SIG-M5 (cell line): ENCODE data around the gene CYB561.

Experiments used
- DNase-seq: peaks from one replicate; lab custom pipeline; 2025; lab: John Stamatoyannopoulos, UW

CYB561 gene

DNA sequence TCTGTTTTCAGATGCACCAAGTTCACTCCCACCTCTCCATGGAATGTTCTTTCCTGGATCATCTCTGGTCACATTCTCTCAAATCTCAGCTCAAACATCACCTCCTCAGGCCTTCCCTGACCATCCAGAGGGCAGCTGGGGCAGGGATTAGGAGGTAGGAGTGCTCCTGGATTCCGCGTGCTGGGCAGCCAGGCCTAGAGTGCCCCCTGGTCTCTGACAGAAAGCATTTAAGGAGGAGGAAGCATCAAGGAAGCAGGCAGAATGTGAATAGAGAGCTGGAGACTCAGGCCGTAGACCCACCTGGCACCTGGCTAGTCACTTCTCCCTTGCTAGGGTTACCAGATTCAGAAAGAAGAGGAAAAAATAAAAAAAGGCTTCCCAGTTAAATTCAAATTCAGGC is 2.5 kb upstream of the CYB561 start:
- DNase-seq = no peak

DNA sequence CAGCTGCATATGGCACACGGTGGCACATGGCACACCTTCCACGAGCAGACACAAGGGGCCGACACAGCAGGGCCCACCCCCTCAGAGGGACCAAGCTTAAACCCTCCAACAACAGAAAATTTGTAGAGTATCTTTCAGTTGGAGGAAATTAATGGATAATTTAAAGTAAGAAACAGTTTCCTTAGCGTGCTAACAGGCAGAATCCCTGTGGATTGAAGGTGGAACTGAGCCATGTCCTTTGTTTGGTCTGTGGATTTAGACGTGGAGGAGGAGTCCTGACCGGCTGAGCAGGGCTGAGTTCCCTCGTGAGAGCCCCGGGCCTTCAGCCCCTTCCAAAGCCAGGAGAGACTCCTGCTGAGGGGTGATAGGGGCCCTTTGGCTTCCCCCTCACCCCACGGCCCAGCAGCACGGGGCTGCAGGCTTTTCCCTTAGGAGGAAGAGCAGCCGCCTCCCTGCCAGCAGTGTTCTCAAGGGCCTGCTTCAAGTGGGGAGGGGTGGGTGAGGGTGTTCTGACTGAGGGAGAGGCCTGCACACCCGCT is 1.4 kb upstream of the CYB561 start:
- DNase-seq = no peak

DNA sequence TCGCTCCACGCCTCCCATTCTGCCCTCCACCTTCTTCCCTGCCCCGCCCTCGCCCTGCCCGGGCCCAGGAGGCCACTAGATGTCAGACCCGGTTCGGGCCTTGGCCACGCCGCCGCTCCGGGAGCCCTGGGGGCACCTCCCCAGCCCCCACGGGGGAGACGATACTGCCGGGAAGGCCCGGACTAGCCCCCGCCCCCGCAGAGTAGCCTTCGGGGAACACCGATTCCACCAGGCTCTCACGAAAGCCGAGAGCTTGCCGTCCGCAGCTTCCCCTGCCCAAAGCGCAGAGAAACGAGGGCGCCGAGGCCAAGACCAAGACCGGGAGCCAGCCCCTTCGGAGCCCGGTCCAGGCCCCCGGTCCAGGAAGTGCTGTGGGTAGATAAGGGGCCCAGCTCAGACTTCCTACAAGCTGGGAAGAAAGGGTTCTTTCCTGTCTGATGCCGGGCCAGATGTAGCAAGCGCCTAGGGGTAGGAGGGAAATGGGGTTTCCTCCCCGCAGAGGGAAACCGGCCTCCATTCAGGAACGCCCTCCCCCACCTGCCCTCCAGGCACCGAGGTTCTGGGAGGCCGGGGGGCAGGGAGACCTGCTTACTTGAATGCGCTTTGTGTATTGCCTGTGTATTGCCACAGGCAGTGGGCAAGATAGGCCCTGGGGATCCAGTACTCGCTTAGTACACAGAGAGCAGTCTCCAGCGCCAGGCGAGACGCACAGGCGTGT is 806 bp upstream of the CYB561 start:
- no peak for DNase-seq

DNA sequence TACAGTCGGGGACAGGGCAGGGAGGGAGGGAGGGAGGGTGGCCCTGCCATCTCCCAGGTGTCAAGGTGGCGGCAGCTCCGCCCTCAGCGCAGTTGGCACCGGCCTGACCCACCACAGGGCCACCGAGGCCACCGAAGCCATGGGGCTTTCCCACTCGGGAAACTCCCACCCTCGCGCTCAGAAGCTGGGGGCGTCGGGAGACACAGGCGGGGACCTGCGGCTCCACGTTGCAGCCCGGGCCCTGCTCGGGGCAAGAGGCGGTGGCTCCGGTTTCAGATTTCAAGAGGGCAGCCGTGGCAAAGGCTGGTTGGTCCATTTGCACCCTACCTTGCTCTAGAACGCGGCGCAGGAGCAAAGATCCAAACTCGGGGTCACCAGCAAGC is 544 bp downstream of the CYB561 start:
- no peak for DNase-seq

DNA sequence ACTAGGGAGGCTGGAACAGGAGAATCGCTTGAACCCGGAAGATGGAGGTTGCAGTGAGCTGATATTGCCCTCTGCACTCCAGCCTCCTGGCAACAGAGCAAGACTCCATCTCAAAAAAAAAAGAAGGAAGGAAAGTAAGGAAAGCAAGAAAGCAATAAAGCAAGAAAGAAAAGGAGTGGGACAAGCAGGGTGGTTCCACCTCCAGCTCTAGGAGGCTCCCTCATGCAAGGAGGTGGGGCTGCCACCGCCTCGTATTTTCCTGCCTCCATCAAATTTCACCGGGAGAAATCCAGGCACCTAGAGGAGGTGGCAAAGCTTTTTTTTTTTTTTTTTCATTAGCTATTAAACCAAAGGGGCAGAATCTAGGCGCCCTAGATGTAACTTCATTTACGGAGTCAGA is 1.0 kb downstream of the CYB561 start:
- no peak for DNase-seq

DNA sequence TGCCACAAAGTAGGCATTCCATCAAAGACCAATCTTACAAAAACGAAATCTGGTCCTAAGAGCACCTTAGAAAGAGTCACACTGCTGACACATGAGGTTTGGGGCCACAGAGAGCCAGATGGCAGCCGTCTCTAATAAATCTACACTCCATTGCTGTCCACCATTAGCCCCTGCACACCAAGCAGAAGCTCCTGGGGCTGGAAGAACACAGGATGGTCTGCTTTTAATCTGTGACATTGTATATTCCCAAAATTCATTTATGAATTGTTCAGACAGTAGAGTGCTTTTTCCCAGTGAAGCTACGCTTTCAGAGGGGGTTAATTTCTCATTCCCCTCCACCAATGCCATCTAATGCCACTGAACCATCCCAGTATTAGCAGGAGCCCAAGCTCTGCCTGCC is 1.6 kb downstream of the CYB561 start:
- DNase-seq = no peak

DNA sequence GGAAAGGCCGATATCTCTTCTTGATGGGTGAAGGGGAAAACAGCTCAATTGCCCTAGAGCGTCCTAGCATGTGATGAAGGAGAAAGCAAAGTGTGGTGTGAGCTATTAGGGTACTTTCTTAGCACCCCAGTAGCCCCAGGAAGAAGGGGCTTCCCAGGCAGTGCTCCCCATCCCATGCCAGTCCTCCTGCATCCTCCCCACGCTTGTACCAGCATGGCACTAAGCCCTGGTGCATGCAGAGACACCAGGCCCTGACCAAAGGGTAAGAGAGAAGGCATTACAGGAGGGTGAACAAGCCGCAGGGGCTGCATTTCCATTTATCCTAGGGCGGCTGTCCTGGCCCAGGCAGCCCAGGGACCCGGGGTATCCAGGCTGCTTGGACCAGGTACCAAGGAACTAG is 3.1 kb downstream of the CYB561 start:
- no peak for DNase-seq

DNA sequence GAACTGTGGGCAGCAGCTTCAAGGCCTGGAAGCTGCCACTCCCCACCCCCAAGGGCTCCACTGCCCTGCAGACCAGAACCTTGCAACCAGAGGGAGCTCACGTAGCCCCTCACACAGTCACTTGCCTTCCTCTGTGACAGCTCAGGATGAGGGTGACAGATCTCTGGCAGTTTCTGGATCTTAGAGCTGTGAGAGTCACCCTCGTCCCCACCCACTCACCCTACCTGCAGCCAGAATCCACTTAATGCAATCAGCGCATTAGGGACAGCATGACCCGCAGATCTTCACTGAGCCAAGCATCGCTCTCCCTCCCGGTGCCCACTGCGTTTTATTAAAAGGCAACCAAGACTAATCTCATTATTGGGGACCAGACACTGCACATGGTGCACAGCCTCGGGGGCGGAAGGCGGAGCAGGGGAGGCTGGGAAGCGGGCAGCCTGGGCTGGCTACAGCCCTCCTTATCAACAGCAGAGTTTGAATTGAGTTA is 3.5 kb downstream of the CYB561 start:
- DNase-seq = no peak

DNA sequence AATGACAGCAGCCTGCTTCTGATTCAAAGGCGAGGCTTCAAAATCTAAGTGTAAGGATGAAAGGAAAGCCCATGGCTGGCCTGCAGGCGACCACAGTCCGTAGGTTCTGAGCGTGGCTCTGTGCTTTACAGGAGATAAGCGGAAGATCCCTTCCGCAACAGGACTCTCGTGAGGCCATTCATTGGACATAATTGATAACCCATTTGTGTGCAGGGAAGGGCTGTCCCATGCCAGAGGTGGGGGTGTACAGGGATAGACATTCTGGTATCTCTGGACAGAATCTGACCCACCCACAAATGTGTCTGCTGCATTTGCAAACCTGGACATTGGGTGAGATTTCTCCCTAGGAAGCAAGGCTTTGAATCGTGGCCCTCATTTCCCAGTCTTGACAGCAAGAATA is 4.0 kb downstream of the CYB561 start:
- no peak for DNase-seq

DNA sequence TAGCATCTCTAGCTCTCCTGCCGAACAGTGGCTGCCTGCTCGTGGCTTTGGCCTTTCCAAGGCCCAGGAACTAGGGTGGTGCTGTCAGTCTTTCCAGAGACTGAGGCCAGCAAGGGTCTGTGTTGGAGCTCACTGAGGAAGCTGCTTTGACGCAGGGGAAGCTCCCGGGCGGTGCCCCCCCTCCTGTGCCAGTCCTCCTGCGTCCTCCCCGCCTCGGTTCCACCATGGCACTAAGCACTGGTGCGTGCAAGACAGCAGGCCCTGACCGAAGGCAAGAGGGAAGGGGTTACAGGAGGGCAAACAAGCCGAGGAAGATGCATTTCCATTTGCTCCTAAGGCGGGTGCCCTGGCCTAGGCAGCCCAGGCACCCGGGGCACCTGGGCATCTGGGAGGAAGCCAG is 4.5 kb downstream of the CYB561 start:
- DNase-seq = no peak

DNA sequence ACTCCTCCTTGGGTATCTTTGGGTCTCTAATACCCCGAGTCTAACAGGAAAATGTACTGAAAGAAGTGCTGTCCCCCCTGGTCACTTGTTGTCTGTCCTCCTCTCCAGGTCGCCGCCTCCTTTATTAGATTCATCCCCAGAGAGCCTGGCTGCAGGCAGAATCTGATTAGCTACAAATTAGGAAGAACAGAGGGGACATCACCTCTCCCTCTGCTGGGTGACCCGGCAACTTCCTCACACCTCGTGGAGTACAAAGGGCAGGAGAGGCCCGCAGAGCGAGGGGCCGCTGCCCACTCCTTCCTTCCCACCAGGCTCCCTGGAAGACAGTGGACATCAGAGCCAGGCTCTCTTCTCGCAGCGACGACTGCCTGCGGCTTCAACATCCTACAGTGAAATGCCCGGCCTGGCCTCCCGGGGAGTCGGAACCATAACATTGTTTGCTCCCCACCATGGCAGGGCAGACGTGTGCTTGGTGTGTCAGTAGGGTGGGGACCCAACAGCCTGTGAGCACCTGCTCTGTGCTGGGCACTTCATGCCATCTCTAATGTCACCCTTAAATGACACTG is 5.3 kb downstream of the CYB561 start:
- DNase-seq = no peak

DNA sequence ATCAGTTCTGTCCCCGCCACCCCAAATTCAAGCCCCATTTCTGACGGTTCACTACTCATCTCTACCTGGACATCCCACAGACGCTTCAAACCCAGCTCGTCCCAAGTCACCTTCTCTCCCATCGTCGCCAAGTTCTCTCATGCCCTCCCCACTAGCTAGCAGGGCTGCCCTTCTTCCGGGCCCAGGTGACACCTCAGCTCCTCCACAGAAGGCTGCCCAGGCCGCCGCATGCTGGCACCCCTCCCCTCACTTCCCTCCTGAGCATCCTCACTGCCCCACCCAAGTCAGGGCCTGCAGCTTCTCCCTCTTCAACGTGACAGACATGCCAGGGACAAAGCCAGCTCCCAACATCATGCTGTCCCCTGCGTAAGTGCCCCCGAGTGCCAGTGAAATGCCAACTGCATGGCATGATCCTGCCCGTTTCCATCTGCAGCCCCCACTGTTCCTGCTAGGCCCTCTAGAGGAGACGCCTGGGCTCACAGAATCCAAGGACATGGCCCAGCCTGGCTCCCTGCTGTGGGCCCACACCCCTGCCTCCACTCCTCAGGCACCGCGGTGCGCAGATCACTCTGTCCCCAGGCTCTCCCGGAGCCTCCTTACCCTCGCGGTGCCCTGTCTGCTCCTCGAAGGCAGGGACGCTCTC is 5.9 kb downstream of the CYB561 start:
- DNase-seq = no peak

DNA sequence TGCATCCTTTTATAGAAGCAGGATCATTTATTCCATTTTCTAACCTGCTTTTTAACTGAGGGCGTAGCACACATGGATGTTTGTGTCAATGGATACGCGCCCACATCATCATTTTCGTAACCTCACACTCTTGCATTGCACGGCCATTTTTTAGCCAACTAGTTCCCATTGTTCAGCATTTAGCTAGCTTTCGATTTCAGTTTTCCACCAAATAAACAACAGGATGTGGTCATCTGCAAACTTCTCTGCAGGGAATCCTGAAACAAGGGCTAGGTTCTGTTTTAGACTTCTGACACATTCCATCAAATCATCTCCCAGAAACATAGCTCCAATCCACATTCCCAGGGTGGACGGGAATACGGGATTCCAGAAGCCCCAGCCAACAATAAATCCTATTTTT is 6.4 kb downstream of the CYB561 start:
- no peak for DNase-seq

DNA sequence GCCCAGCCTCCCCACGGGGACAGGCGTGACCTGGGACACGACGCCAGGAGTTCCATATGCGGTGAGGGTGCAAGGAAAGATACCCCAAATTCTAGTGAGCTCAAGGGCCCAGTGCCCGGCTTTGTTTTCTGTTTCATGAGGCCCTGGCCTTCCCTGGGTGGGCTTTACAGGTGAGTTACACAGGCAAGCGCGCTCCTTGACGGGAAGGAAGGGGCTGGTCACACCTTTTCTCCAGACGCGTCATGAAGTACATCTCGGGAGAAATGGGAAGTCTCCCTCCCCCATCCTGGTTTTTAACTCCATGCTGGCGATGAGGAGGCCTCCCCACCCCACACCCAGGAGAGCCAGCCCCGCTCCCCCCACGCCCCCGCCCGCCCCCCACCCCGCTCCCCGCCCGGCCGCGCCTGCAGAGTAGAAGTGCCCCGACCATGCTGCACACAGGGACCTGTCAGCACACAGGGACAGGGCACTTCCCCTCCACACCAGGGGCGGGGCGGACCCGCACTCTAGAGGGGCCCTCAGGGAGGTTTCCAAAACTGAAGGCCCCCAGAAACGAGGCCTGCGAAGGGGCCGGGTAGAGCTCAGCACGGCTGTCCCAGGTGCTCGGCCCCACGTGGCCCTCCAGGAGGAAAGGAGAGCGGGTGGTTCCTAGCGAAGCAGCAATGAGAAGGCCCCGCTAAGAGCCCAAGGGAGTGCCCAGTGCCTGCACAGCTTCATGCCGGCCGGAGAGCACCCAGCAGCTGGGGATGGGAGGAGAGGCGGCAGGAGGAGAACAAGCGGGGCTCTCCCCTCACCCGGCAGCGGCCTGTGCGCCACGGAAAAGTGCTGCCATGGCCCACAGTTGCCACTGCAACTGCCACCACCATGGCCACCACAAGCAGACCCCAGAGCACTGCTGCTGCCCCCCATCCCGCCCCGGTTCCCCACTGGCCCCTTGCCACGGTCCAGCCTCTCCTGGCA is 7.7 kb downstream of the CYB561 start:
- no peak for DNase-seq

DNA sequence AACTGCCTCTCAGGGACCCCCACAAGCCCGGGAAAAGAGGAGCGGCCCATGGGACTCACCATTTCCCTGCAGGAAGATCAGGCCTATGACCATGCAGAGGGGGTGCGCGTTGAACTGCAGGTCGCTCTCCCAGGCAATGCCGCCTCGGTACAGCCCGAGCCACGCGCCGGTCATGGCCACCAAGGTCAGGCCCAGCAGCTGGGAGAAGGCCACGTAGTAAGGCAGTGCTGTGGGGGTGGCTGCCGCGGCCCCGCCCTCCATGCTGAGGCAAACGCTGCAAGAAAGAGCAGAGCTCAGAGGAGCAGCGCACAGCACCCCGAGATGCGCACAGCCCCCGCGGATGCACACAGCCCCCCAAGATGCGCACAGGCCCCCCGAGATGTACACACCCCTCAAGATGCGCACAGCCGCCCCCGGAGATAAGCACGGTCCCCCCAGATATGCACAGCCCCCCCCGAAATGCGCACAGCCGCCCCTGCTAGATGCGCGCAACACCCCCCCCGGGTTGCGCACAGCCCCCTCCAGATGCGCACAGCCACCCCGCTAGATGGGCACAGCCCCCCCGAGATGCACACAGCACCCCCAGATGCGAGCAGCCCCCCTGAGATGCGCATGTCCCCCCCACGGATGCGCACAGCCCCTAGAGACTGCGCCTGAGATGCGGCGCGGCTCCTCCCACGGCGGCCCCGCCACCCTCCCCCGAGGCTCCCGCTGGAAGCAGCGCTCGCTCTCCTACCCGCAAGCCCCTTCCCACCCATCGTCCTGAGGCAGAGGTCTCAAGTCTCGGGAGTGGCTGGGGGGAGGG is 8.6 kb downstream of the CYB561 start:
- DNase-seq = no peak

DNA sequence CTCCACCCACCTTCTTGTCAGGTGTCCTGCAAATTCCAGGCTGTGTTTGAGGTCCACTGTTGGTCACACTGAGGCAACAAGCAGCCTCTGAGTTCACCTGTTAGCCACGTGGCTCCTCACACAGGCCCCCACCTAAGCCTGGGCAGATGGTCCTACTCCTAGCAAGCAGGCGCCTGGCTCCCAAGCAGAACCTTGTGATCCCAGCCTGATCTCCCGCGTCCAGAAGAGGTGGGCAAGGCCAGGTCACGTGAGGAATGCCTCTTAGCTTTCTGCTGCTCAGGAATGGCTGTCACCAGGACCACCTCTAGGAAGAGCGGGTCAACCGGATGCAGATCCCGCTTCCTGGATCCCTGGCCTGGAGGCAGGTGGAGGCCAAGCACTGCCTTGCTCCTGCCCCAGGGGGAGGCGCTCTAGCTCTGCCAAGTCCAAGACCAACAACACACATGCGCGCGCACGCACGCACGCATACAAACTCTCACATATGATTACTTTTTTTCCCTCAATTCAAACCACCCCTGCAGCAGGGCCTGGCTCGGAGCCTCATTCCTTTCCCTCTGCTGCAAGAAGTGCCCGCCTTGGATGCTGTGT is 9.5 kb downstream of the CYB561 start:
- DNase-seq = no peak

DNA sequence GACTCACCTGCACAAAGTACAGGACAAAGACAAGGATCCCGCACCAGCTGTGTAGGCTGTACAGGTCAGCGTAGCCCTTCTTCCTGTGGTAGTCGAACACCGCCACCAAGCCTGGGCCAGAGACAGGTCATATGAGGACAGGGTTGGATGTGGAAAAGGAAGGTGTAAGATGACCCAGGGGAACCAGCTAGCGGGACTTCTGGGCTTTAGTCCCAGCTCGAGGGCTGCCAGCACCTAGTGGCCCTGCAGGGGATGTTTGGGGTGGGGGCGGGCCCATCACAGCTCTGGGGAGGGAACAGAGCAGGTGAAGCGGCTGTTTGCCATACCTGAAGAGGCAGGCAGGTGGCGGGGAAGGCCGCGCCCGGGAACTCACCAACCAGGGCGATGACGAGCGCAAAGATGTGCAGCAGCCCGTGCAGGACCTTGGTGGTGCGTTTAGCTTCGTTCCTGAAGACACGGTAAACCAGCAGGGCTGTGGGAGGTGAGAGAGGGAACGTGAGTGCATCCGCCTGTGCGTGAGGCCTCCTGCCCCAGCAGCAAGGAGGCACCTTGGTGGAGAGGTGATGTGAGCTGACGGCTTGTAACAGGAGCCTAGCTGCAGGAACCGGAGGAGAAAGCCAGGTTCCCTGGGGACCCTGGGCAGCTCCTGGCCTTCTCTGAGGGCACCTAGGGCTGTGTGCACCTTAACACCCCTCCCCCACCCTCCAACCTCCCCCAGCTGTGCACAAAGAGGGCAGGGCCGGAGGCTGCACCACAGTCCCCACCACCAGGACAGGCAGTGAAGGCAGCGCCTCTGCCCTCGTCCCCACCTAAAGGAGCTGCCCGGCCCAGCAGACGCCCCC is 10.2 kb downstream of the CYB561 start:
- no peak for DNase-seq

DNA sequence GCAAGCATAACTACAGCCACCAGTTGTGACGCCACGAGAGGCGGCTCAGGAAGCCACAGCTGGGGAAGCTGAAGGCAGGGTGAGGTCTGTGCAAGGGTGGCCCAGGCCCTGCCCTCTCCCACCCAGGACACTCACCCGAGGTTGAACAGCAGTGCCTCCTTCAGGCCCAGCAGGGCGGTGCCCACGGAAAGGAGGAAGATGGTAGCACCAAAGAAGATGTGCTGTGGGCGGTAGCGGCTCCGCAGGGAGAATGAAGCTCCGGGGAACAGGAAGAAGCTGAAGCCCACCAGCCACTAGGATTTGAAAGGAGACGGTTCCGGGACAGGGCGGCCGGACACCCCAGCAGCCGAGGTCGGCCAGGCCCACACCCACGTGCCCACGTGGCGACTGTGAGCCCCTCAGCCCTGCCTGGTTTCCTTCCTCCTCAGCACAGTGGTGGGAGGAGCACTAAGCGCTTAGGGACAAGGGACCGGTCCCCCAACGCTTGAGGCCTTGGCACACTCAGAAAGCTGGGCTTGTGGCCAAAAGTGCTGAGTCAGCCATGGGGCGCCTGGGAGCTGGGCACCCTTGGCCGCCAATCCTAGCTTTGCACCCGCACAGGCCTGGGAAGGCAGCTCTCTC is 11.0 kb downstream of the CYB561 start:
- no peak for DNase-seq

DNA sequence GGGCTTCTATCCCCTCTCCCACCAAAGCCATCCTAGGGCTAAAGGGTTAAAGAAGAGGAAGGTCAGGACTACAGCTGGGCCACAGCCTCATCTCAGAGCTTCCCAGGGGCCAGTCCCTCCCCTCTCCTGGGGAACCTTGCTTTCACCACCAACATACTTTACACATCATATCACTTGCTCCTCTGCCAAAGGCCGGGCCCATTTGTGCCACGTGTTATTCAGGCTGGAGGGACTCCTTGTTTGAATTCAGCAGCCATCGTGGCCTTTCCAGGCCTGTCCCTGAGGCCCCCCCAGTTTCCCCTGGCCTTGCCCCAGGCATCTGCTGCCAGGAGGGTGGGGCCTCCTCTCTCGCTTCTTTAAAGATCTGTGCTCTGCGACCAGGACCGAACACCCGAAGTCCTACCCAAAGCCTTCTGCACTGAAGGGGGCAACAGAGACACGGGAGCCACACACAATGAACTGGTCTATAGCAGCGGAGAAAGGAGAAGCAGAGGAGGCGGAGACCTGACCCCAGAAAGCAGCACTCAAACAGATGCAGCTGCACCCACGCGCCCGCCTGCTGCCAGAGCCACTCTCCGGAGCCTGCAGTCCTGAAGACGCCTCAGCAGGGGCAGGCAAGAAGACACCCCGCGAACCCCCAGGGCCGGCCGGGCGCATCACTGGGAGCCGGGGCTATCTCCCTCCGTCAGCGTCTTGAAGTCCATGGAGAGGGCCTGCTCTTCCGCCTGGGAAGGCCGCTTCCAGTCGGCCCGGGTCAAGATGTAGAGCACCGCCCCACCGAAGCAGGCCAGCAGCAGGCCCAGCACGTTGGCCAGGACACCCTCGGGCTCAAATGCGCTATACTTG is 12.1 kb downstream of the CYB561 start:
- DNase-seq = no peak
